SK-N-MC (cell line): Measurements from ENCODE around the gene FEM1B.

Experiments used
- DNase-seq: peaks from one replicate; pipeline ENCODE4 v3.0.0-alpha.2; 2011; ENCODE audit warnings: low read depth, low spot score
- H3K27ac ChIP-seq: fragments of 200-600 bp; sonication (generic); 2 replicates; pipeline ENCODE4 v1.5.1; 2016; ENCODE audit warnings: mixed run types
- H3K36me3 ChIP-seq: fragments of 200-600 bp; sonication (generic); 2 replicates; pipeline ENCODE4 v1.6.1; 2017; ENCODE audit warnings: antibody characterized with exemption, low read length, mixed read lengths; ENCODE audit not compliant: insufficient read depth
- H3K4me3 ChIP-seq: fragments of 200-600 bp; sonication (generic); 2 replicates; pipeline ENCODE4 v1.5.1; 2016
- H3K9ac ChIP-seq: fragments of 200-600 bp; sonication (generic); 2 replicates; pipeline ENCODE4 v1.8.0; 2017; ENCODE audit warnings: mixed run types, mixed read lengths; ENCODE audit not compliant: insufficient read length
- H3K9me3 ChIP-seq: fragments of 200-600 bp; sonication (generic); 2 replicates; pipeline ENCODE4 v1.6.1; 2017; ENCODE audit warnings: low read depth, mild to moderate bottlenecking, antibody characterized with exemption, low read length, moderate library complexity, mixed read lengths
- EZH2 ChIP-seq: fragments of 200-600 bp; sonication (generic); IDR thresholded peaks from one replicate; pipeline ENCODE4 v1.6.1; 2017; ENCODE audit warnings: antibody characterized with exemption
- FOXP2 ChIP-seq: optimal IDR thresholded peaks from 2 replicates; pipeline ENCODE3; 2011; ENCODE audit warnings: mild to moderate bottlenecking, moderate library complexity; ENCODE audit not compliant: insufficient read depth; ENCODE audit errors: extremely low read length, control extremely low read depth
- POLR2AphosphoS5 ChIP-seq: IDR thresholded peaks from 2 replicates; pipeline ENCODE4 v1.6.1; 2012; ENCODE audit warnings: mild to moderate bottlenecking, low read depth, low read length, borderline replicate concordance

Gene FEM1B

DNA sequence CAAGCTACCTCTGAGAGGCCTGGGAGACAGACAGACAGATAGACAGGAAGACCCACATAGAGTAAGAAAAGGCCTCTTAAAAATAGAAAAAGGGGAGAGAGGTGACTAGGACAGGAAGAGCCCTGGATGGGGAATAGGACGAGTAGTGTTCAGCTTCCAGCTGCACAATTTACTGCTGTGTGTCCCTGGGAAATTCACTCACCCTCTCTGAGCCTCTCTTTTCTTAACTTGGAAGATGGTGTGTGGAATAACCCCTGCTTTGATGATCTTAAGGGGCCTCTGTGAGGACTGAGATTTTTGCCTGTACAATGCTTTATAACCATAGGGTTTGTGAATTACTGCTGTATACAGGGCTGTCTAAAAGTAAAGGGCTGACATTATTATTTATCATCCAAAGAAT, 37.5 kb downstream of the FEM1B start:
- DNase-seq, result no peak
- Histone ChIP-seq H3K4me3 (no peak overlapping the region), H3K36me3 (no peaks in the 10 kb centered on the region), H3K27ac (no peak overlapping the region), H3K9me3 (no peaks in the 10 kb centered on the region), H3K9ac (no peak overlapping the region)
- TF ChIP-seq FOXP2, result no peak
- no peak for TF ChIP-seq POLR2AphosphoS5
- TF ChIP-seq EZH2, result no peak

DNA sequence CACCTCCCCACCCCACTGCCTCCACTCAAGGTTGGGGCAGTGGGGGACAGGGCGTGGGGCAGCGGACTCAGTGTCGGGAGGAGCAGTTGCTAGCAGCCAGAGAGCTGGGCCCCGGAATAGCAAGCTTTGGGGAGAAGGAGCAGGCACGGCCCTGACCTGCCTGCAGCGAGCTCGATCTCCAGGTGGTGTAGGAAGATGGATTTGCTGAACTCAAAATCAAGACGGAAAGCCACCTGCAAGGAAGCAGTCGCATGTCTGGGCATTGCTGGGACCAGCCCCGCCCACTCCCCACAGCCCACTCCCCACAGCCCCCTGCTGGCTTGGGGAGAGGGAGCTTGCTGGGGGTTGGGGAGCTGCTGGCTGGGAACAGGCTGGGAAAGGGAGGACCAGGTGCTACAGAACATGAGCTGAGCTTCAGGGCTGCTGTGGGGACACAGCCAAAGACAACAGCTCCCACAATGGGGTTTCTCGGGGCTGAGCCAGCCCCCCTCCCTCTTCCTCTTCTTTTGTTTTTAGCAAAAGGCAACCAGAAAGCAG, 38.0 kb downstream of the FEM1B start:
- TF ChIP-seq EZH2, result no peak
- TF ChIP-seq FOXP2, result no peak
- no peak for TF ChIP-seq POLR2AphosphoS5
- Histone ChIP-seq H3K4me3 (no peak overlapping the region), H3K27ac (no peak overlapping the region), H3K9ac (no peak overlapping the region), H3K36me3 (no peaks in the 10 kb centered on the region), H3K9me3 (no peaks in the 10 kb centered on the region)
- DNase-seq, result no peak

DNA sequence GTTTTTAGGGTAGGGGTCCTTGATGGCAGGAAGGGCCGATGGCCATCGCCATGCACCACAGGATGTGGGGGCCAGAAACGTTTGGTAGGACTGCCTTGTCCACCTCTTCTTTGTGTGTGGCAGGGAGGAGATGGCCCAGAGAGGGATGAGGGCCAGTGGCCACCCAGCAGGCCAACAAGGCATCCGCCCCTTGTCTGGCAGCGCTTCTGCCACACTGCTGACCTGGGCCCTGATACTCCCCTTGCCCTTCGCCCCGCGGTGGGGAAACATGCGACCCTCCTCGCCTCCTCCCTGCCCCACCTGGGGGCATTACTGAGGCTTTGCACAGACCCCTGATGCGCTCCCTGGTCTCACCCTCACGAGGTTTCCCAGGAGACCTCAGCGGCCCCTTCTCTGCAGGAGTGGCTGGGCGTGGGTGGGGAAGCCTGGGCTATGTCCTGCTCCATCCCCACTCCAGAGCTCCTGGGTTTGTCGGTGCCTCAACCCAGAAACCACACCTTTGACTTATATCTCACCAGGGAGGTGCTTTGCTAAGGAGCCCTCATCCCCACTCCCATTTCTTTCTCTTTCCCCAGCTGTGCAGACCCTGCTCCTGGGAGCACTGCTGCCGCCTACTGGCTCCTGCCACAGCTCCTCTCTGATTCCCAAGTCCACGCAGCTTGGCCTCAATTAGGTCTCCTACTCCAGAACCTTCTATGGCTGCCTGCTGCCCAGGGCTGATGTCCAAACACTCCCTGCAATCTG, 38.7 kb downstream of the FEM1B start:
- TF ChIP-seq EZH2, result no peak
- no peak for TF ChIP-seq POLR2AphosphoS5
- no peak for TF ChIP-seq FOXP2
- Histone ChIP-seq H3K36me3 (no peaks in the 10 kb centered on the region), H3K9ac (no peak overlapping the region), H3K9me3 (no peaks in the 10 kb centered on the region), H3K4me3 (no peak overlapping the region), H3K27ac (no peak overlapping the region)
- no peak for DNase-seq

DNA sequence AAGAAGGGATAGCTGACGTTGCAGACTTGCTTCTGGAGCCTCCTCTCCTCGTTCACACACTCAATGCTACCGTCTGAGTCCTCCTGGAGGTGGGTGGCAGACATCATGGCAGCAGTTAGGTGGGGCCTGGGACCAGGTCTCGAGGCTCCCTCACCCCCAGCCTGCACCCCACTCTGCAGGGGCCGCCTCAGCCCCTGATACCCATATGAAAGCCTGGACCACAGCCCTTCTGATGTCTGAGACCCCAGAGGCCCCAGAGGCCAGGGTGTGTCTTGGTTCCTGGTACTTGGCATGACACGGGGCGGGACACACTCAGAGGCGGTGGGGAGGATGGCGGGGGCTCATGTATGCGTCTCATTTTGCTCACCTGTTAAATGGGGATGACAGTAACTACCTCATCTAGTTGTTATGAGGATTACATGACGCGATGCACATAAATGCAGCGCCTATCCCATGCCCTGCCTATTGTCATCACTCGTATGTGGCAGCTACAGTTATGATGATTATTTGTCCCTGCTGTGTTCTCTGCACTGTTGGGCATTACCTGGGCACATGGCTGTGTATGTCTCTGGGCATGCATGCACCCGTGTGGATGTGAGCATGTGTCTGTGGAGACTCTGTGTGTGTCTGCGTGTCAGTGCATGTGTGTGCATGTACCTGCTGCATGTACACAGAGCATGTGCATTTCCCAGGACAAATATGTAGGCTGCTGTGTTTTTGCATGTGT, 39.9 kb downstream of the FEM1B start:
- no peak overlapping the region for H3K9ac ChIP-seq
- no peak for DNase-seq
- no peak overlapping the region for H3K27ac ChIP-seq
- no peaks in the 10 kb centered on the region for H3K9me3 ChIP-seq
- no peaks in the 10 kb centered on the region for H3K36me3 ChIP-seq
- no peak overlapping the region for H3K4me3 ChIP-seq
- TF ChIP-seq POLR2AphosphoS5 (no peak), FOXP2 (no peak), EZH2 (no peak)

DNA sequence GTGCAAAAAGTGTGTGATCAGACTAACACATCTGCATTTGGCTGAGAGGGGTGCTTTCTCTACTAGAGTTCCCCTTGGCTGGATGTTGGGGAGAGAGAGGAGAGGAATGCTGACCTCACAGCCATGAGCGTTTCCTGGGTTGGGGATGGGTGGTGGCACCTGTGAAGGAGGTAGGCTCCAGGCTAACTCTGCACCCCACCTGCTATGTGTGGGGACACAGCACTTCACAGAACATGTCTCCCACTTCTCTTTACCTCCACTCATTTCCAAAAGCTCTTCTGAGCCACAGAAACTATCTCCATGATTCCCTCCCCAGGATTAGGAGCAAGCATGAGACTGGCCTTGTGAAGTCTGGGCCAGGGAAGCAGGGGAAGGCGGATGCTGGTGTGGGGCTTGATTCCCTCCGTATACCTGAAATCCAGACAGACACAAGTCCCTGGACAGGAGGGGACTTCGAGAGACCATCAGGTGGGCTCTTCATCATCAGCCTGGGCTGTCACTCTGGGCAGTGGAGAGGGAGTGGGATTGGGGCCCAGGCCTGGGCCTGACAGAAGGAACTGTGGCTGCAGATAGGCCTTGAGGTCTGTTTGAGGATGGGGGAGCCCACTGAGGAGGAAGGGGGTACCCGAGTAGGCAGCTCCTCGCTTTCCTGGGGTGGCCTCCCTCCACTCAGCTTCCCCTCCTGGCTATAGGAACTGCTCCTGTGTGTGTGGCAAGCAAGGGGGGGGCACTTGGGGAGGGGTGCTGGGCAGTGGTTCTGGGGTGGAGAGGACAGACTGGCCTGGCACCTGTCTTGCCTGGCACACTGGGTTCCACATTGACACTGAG, 40.7 kb downstream of the FEM1B start:
- no peak overlapping the region for H3K27ac ChIP-seq
- H3K36me3 ChIP-seq, result no peaks in the 10 kb centered on the region
- no peaks in the 10 kb centered on the region for H3K9me3 ChIP-seq
- no peak overlapping the region for H3K9ac ChIP-seq
- no peak for TF ChIP-seq EZH2
- TF ChIP-seq POLR2AphosphoS5, result no peak
- TF ChIP-seq FOXP2, result no peak
- no peak overlapping the region for H3K4me3 ChIP-seq
- DNase-seq, result no peak

DNA sequence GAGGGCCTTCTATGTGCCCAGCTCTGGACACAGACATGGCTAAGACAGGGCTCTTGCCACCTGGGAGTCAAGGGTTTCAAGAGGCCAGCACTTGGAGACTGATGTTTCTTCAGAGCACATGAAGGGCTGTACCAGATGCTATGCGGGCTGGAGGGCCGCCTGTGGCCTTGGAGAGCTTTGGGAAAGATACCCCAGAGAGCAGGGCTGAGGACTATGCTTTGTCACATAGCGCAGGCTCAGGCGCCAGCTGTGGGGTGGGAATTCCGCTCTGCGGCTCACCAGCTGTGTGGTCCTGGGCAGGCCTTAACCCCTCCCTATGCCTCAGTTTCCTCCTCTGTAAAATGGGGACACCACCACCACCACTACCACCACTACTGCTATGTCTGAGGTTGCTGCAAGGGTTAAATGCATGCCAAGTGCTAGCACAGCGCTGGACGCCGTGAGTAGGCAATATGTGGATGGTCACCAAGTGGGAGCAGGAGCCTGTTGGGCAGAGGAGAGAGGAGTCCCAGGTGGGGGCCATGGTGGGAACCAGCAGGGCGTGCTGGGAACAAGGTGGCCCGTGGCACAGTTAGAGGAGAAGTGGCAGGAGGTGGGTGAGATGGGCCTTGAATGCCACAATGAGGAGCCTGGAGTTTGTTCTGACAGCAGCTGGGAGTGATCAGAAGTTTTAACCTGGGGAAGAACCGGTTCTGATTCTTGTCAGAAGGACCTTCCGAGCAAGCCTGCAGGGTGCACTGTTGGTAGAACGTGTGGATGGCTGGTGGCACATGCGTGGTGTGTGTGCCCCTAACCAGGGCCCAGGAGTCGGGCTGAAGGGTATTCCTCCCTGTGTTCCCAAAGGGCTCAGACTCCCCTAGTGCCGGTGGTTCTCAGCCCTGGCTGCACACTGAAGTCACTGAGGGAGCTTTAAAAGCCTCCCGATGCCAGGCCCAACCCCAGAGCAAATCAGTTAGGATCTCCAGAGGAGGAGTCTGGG, 41.7 kb downstream of the FEM1B start:
- no peak overlapping the region for H3K9ac ChIP-seq
- no peak for DNase-seq
- H3K4me3 ChIP-seq, result no peak overlapping the region
- no peak overlapping the region for H3K27ac ChIP-seq
- no peaks in the 10 kb centered on the region for H3K9me3 ChIP-seq
- TF ChIP-seq POLR2AphosphoS5, result no peak
- TF ChIP-seq FOXP2, result no peak
- TF ChIP-seq EZH2, result no peak
- no peaks in the 10 kb centered on the region for H3K36me3 ChIP-seq

DNA sequence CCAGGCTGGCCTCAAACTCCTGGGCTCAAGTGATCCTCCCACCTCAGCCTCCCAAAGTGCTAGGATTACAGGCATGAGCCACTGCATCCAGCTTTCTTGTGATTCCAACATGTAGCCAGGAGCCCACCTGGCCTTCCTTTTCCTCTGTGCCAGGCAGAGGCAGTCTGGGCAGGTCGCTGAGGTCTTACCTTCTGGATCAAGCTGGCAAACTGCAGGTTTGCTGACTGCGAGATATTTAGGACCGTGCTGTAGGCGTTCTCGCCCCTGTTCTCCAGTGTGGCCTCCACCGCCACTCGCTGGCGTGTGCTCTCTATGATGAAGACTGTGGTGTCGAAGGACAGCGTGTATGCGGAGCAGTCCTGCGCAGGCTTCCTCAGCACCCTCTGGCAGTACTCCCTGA, 42.5 kb downstream of the FEM1B start:
- no peak overlapping the region for H3K4me3 ChIP-seq
- no peak overlapping the region for H3K9ac ChIP-seq
- no peak for DNase-seq
- no peaks in the 10 kb centered on the region for H3K9me3 ChIP-seq
- H3K27ac ChIP-seq, result no peak overlapping the region
- TF ChIP-seq POLR2AphosphoS5, result no peak
- TF ChIP-seq EZH2, result no peak
- TF ChIP-seq FOXP2, result no peak
- no peaks in the 10 kb centered on the region for H3K36me3 ChIP-seq
